K562 (cell line): ENCODE measurements around the gene C1QTNF3. TPM values are rescaled to one million over a fixed set of nuclear protein-coding genes. Genes with fewer than 3 reads are reported as not detected.

Experiments used
- ATAC-seq: fragments of 200-7000 bp; cut with Tn5 transposase; 3 replicates; pipeline ENCODE4 v1.9.1; 2020; ENCODE audit warnings: moderate library complexity
- BruUV-seq: library from RNA; stranded (reverse); fragments of 400-500 nt; replicated peaks from 2 replicates; lab custom pipeline; 2021; lab: Mats Ljungman, UMichigan
- CTCF ChIA-PET: fragments of 300-600 bp; formaldehyde crosslinking; extraction: SDS; loops from one replicate; lab custom pipeline; 2021; ENCODE audit warnings: low intra/inter-chr PET ratio; lab: Yijun Ruan, JAX
- POLR2A ChIA-PET: fragments of 300-600, 350-650 bp; sonication (Branson Sonifier 250); formaldehyde crosslinking; extraction: SDS; loops from one replicate; lab custom pipeline; 2021; ENCODE audit warnings: antibody characterized with exemption, inconsistent platforms; lab: Yijun Ruan, JAX
- DNase-seq, 4 experiments: peaks; one replicate each; pipeline versions ENCODE4 v3.0.0 to v3.0.0-alpha.2; 2011 to 2018; ENCODE audit warnings: low spot score in 3 of 4, mixed read lengths in 3 of 4; ENCODE audit errors: extremely low read depth in 1 of 4
- FAIRE-seq: peaks from 2 replicates; lab custom pipeline; 2011; peaks lifted over from hg19 to GRCh38; lab: Jason Lieb, UNC
- H2AFZ ChIP-seq: 2 replicates; pipeline ENCODE4 v1.6.0; 2011; ENCODE audit warnings: low read depth, low read length, control low read depth, inconsistent platforms
- H3K27ac ChIP-seq: fragments of 200-600 bp; 3 replicates; pipeline ENCODE4 v1.8.0; 2011; ENCODE audit warnings: low read depth, mild to moderate bottlenecking, control low read depth, inconsistent platforms, low read length, moderate library complexity, mixed read lengths; ENCODE audit errors: extremely low read depth
- H3K27me3 ChIP-seq, 2 experiments: fragments of 300-600 bp in 1 of 2; 2 replicates in 1 of 2; 3 replicates in 1 of 2; pipeline versions ENCODE4 v1.6.0 to v1.8.0; 2011; ENCODE audit warnings: inconsistent platforms in 2 of 2, low read length in 2 of 2, mild to moderate bottlenecking in 1 of 2, mixed read lengths in 1 of 2, moderate library complexity in 1 of 2; ENCODE audit not compliant: control insufficient read depth in 2 of 2, insufficient read depth in 2 of 2
- H3K36me3 ChIP-seq: fragments of 300-600 bp; 3 replicates; pipeline ENCODE4 v1.8.0; 2011; ENCODE audit warnings: mild to moderate bottlenecking, low read length, inconsistent platforms; ENCODE audit not compliant: control insufficient read depth, insufficient read depth
- H3K4me1 ChIP-seq, 2 experiments: fragments of 200-600 bp in 1 of 2; replicated peaks in 1 of 2; 2 replicates in 1 of 2; 3 replicates in 1 of 2; pipeline versions ENCODE4 v1.5.1 to v1.8.0; 2011; ENCODE audit warnings: inconsistent platforms in 2 of 2, low read length in 2 of 2, mild to moderate bottlenecking in 1 of 2, mixed read lengths in 1 of 2, moderate library complexity in 1 of 2; ENCODE audit not compliant: control insufficient read depth in 2 of 2, insufficient read depth in 2 of 2
- H3K4me2 ChIP-seq: 2 replicates; pipeline ENCODE4 v1.6.1; 2011; ENCODE audit warnings: low read length, control low read depth, inconsistent platforms, mixed read lengths; ENCODE audit not compliant: insufficient read depth
- H3K4me3 ChIP-seq: fragments of 200-600 bp; sonication (generic), shearing (Covaris generic); 2 replicates; pipeline ENCODE4 v1.5.1; 2016; ENCODE audit warnings: control low read depth, inconsistent platforms
- H3K79me2 ChIP-seq: fragments of 200-600 bp; 3 replicates; pipeline ENCODE4 v1.8.0; 2011; ENCODE audit warnings: low read length, inconsistent platforms; ENCODE audit not compliant: control insufficient read depth, insufficient read depth
- H3K9ac ChIP-seq, 2 experiments: 2 replicates each; pipeline versions ENCODE4 v1.6.0 to v1.6.1; 2011; ENCODE audit warnings: low read depth in 2 of 2, low read length in 2 of 2, control low read depth in 1 of 2, inconsistent platforms in 1 of 2, mild to moderate bottlenecking in 1 of 2, mixed read lengths in 1 of 2; ENCODE audit not compliant: insufficient read depth in 1 of 2
- H3K9me1 ChIP-seq: one replicate; pipeline ENCODE4 v1.6.0; 2011; ENCODE audit warnings: inconsistent platforms, mild to moderate bottlenecking, low read length, moderate library complexity; ENCODE audit not compliant: control insufficient read depth, insufficient read depth
- H3K9me3 ChIP-seq: replicated peaks from 2 replicates; pipeline ENCODE4 v1.5.1; 2011; ENCODE audit warnings: low read depth, low read length, inconsistent platforms; ENCODE audit not compliant: control insufficient read depth, insufficient read depth
- H4K20me1 ChIP-seq: replicated peaks from 2 replicates; pipeline ENCODE4 v1.6.1; 2011; ENCODE audit warnings: low read length, inconsistent platforms, mixed read lengths; ENCODE audit not compliant: control insufficient read depth, insufficient read depth
- ARID3A ChIP-seq: IDR thresholded peaks from 2 replicates; pipeline ENCODE4 v1.6.1; 2012; ENCODE audit warnings: low read depth, low read length, improper control_type of control experiment, borderline replicate concordance
- C11orf30 ChIP-seq: fragments of 450-650 bp; IDR thresholded peaks from 2 replicates; pipeline ENCODE4 v1.6.1; 2016; ENCODE audit warnings: low read depth, mild to moderate bottlenecking
- CBX8 ChIP-seq: fragments of 200-600 bp; sonication (generic); IDR thresholded peaks from 2 replicates; pipeline ENCODE4 v1.6.1; 2012; ENCODE audit warnings: borderline replicate concordance, mixed run types, low read depth, mild to moderate bottlenecking, moderate library complexity, mixed read lengths, low read length, control low read depth, inconsistent platforms; ENCODE audit not compliant: poor library complexity, severe bottlenecking; ENCODE audit errors: extremely low read depth
- CC2D1A ChIP-seq: fragments of 450-650 bp; IDR thresholded peaks from 2 replicates; pipeline ENCODE4 v1.6.1; 2017; ENCODE audit warnings: mild to moderate bottlenecking
- CTBP1 ChIP-seq: fragments of 450-650 bp; IDR thresholded peaks from 2 replicates; pipeline ENCODE4 v1.6.1; 2016; ENCODE audit warnings: borderline replicate concordance
- CXXC5 ChIP-seq: fragments of 250-450 bp; sonication (Bioruptor Pico); IDR thresholded peaks from 2 replicates; pipeline ENCODE4 v1.8.0; 2022; ENCODE audit warnings: inconsistent platforms, mild to moderate bottlenecking, moderate library complexity
- ETS2 ChIP-seq: IDR thresholded peaks from 2 replicates; pipeline ENCODE4 v1.6.1; 2016; ENCODE audit warnings: borderline replicate concordance, missing genetic modification characterization, mild to moderate bottlenecking, moderate library complexity, missing compliant biosample characterization; ENCODE audit not compliant: poor library complexity, severe bottlenecking
- FOS ChIP-seq: IDR thresholded peaks from 3 replicates; pipeline ENCODE4 v1.6.1; 2011; ENCODE audit not compliant: insufficient read length; ENCODE audit errors: extremely low read depth
- FOXA3 ChIP-seq, 2 experiments: fragments of 450-650 bp in 1 of 2; sonication (generic) in 1 of 2; formaldehyde crosslinking; IDR thresholded peaks in 1 of 2; conservative IDR thresholded peaks in 1 of 2; 2 replicates each; pipeline versions ENCODE4 v1.4.0 to v1.8.0; 2020 to 2022; ENCODE audit warnings: mild to moderate bottlenecking in 2 of 2, missing genetic modification reagents in 1 of 2
- NFRKB ChIP-seq: fragments of 450-650 bp; IDR thresholded peaks from 2 replicates; pipeline ENCODE4 v1.6.1; 2016; ENCODE audit warnings: low read depth
- ZNF277 ChIP-seq: fragments of 250-450 bp; sonication (Bioruptor Pico); IDR thresholded peaks from 2 replicates; pipeline ENCODE4 v1.8.0; 2022; ENCODE audit warnings: inconsistent platforms, mild to moderate bottlenecking, moderate library complexity, borderline replicate concordance
- ZNF57 ChIP-seq: fragments of 450-650 bp; formaldehyde crosslinking; IDR thresholded peaks from 2 replicates; pipeline ENCODE4 v1.4.0; 2020; ENCODE audit warnings: mild to moderate bottlenecking, moderate library complexity
- WGBS: fragments of 100-300 bp; shearing (Covaris generic); methylation state at CpG from one replicate; pipeline ENCODE4 v1.1.6; 2016; ENCODE audit warnings: low coverage, mixed read lengths; ENCODE audit not compliant: insufficient coverage; ENCODE audit errors: missing lambda C conversion rate; 5-methylcytosine and 5-hydroxymethylcytosine counted together
- in situ Hi-C: fragments of 300-500 bp; cut with MboI; formaldehyde crosslinking; loops from 4 replicates; pipeline ENCODE4 v1.15.0; 2018; ENCODE audit warnings: inconsistent platforms, mixed read lengths
- intact Hi-C: fragments of 100-400 bp; cut with micrococcal nuclease; formaldehyde crosslinking; loops from 2 replicates; pipeline ENCODE4 v1.14.2; 2022
- polyA plus RNA-seq, 8 experiments: library from polyadenylated mRNA; depleted of rRNA in 4 of 8; stranded (reverse) in 5 of 8; unstranded in 3 of 8; fragments of >200 nt; fragmentation: Nextera tagmentation in 2 of 8; fragmentation: Illumina TruSeq in 1 of 8; extraction: Ambion mirVana in 2 of 8; extraction: Trizol in 1 of 8; gene quantifications; 2 replicates each; pipeline versions ENCODE4 v1.2.1 to v1.2.3, GENCODE V29; 2011 to 2014; ENCODE audit warnings: inconsistent platforms in 1 of 8, missing spikeins in 1 of 8
- total RNA-seq, 7 experiments: library from RNA; depleted of rRNA in 6 of 7; stranded (reverse); fragments of >200 nt in 6 of 7; fragmentation: Illumina TruSeq in 2 of 7; extraction: Trizol in 2 of 7; gene quantifications; 2 replicates each; pipeline versions ENCODE4 v1.2.1 to v1.2.3, GENCODE V29; 2011 to 2021; ENCODE audit warnings: low replicate concordance in 1 of 7
- TF ChIP-seq, protein P1 (sequence below): fragments of 450-650 bp; formaldehyde crosslinking; IDR thresholded peaks from 2 replicates; pipeline ENCODE4 v1.4.0; 2020; ENCODE audit warnings: mild to moderate bottlenecking, moderate library complexity
- TF ChIP-seq, protein P2 (sequence below): sonication (generic); formaldehyde crosslinking; IDR thresholded peaks from 2 replicates; pipeline ENCODE4 v1.8.1; 2023; ENCODE audit warnings: mild to moderate bottlenecking, missing genetic modification reagents

C1QTNF3 gene
- total and polyA plus RNA-seq, 9 of the 15 experiments (the other 6 are each of a cell fraction or from before 2014, with no cell fraction given) = 0.51 to 3.3 (median 2.0) TPM

- Histone ChIP-seq H2AFZ (no peak overlapping the region), H3K9ac (no peak overlapping the region), H3K27me3 (peaks cover 4 to 9% of the 10 kb centered on the region in 2 experiments; a peak in 2 of 5 replicates), H3K4me1 (no peaks in the 10 kb centered on the region), H3K9me1 (no peaks in the 10 kb centered on the region), H3K27ac (no peak overlapping the region), H3K79me2 (no peaks in the 10 kb centered on the region), H3K4me3 (no peak overlapping the region), H4K20me1 (0 out of 2 replicates have a peak, but pooled peaks cover 4% of the 10 kb centered on the region), H3K36me3 (no peaks in the 10 kb centered on the region), H3K4me2 (no peak overlapping the region), H3K9me3 (no peaks in the 10 kb centered on the region)
- in situ Hi-C loops = no loop called here
- intact Hi-C loops = no loop called here
- BruUV-seq = no TSS peak
- FAIRE-seq = no peak
- POLR2A ChIA-PET = no interaction called here
- peak in 2 of 4 experiments; percentile 42 to 47 for DNase-seq
- CTCF ChIA-PET = no interaction called here
- no peak for ATAC-seq
- 4% methylated on average over 1 of the region's 1 CpG for WGBS
- TF ChIP-seq ZNF277 (CRISPR knock-in tag) (no peak), CBX8 (no peak), ARID3A (no peak), ZNF57 (CRISPR knock-in tag) (no peak), ETS2 (tag) (no peak), FOXA3 (CRISPR knock-in tag; conservative IDR thresholded peaks at IDR 0.05 in 1 of 2, IDR thresholded peaks at IDR 0.05 in 1 of 2) (no peak), CTBP1 (no peak), CC2D1A (no peak), FOS (no peak), NFRKB (no peak), C11orf30 (no peak), CXXC5 (CRISPR knock-in tag) (no peak)
- TF ChIP-seq, protein P1, sequence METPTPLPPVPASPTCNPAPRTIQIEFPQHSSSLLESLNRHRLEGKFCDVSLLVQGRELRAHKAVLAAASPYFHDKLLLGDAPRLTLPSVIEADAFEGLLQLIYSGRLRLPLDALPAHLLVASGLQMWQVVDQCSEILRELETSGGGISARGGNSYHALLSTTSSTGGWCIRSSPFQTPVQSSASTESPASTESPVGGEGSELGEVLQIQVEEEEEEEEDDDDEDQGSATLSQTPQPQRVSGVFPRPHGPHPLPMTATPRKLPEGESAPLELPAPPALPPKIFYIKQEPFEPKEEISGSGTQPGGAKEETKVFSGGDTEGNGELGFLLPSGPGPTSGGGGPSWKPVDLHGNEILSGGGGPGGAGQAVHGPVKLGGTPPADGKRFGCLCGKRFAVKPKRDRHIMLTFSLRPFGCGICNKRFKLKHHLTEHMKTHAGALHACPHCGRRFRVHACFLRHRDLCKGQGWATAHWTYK (CRISPR knock-in tag) = no peak
- TF ChIP-seq, protein P2, sequence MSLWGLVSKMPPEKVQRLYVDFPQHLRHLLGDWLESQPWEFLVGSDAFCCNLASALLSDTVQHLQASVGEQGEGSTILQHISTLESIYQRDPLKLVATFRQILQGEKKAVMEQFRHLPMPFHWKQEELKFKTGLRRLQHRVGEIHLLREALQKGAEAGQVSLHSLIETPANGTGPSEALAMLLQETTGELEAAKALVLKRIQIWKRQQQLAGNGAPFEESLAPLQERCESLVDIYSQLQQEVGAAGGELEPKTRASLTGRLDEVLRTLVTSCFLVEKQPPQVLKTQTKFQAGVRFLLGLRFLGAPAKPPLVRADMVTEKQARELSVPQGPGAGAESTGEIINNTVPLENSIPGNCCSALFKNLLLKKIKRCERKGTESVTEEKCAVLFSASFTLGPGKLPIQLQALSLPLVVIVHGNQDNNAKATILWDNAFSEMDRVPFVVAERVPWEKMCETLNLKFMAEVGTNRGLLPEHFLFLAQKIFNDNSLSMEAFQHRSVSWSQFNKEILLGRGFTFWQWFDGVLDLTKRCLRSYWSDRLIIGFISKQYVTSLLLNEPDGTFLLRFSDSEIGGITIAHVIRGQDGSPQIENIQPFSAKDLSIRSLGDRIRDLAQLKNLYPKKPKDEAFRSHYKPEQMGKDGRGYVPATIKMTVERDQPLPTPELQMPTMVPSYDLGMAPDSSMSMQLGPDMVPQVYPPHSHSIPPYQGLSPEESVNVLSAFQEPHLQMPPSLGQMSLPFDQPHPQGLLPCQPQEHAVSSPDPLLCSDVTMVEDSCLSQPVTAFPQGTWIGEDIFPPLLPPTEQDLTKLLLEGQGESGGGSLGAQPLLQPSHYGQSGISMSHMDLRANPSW (CRISPR knock-in tag) = no peak
Observed at GRCh38 chr5:34041247-34041972, 1.6 kb downstream of the C1QTNF3 start.
